WTC11 (cell line): Measurements from ENCODE around the gene SART3.

Source experiments
- CBFB ChIP-seq: sonication (generic); formaldehyde crosslinking; IDR thresholded peaks from 2 replicates; pipeline ENCODE4 v1.8.1; 2022; ENCODE audit warnings: mild to moderate bottlenecking, low read depth, missing genetic modification reagents
- JUN ChIP-seq: sonication (generic); formaldehyde crosslinking; IDR thresholded peaks from 2 replicates; pipeline ENCODE4 v1.8.0; 2023; ENCODE audit warnings: mild to moderate bottlenecking, missing genetic modification reagents
- RORB ChIP-seq: fragments of 250-450 bp; sonication (Bioruptor Pico); IDR thresholded peaks from 2 replicates; pipeline ENCODE4 v1.9.0; 2021; ENCODE audit warnings: mild to moderate bottlenecking
- SP1 ChIP-seq: sonication (generic); formaldehyde crosslinking; conservative IDR thresholded peaks from 2 replicates; pipeline ENCODE4 v1.8.1; 2022; ENCODE audit warnings: missing genetic modification reagents
- TCF7 ChIP-seq: sonication (generic); formaldehyde crosslinking; IDR thresholded peaks from 2 replicates; pipeline ENCODE4 v1.8.0; 2022; ENCODE audit warnings: mild to moderate bottlenecking, low read depth, missing genetic modification reagents, moderate library complexity
- TEAD1 ChIP-seq: sonication (generic); formaldehyde crosslinking; IDR thresholded peaks from 2 replicates; pipeline ENCODE4 v1.8.0; 2022; ENCODE audit warnings: mild to moderate bottlenecking, missing genetic modification reagents
- TP53 ChIP-seq: sonication (generic); formaldehyde crosslinking; IDR thresholded peaks from 2 replicates; pipeline ENCODE4 v1.8.1; 2023; ENCODE audit warnings: mild to moderate bottlenecking, missing genetic modification reagents
- ZBTB21 ChIP-seq: sonication (generic); formaldehyde crosslinking; IDR thresholded peaks from 2 replicates; pipeline ENCODE4 v1.8.1; 2023; ENCODE audit warnings: mild to moderate bottlenecking, missing genetic modification reagents, borderline replicate concordance
- ZNF121 ChIP-seq: sonication (generic); formaldehyde crosslinking; IDR thresholded peaks from 2 replicates; pipeline ENCODE4 v1.8.0; 2023; ENCODE audit warnings: missing genetic modification reagents
- TF ChIP-seq, protein P1 (sequence below): fragments of 200-600 bp; IDR thresholded peaks from 2 replicates; pipeline ENCODE4 v1.8.0; 2022; ENCODE audit warnings: antibody characterized with exemption
- TF ChIP-seq, protein P2 (sequence below): sonication (generic); formaldehyde crosslinking; conservative IDR thresholded peaks from 2 replicates; pipeline ENCODE4 v1.8.1; 2022; ENCODE audit warnings: mild to moderate bottlenecking, missing genetic modification reagents
- TF ChIP-seq, protein P3 (sequence below): sonication (generic); formaldehyde crosslinking; IDR thresholded peaks from 2 replicates; pipeline ENCODE4 v1.8.0; 2022; ENCODE audit warnings: mild to moderate bottlenecking, missing genetic modification reagents
- TF ChIP-seq, protein P4 (sequence below): sonication (generic); formaldehyde crosslinking; IDR thresholded peaks from 2 replicates; pipeline ENCODE4 v1.8.1; 2022; ENCODE audit warnings: low read depth, mild to moderate bottlenecking, moderate library complexity, missing genetic modification reagents, borderline replicate concordance
- TF ChIP-seq, protein P5 (sequence below): sonication (generic); formaldehyde crosslinking; IDR thresholded peaks from 2 replicates; pipeline ENCODE4 v1.8.1; 2023; ENCODE audit warnings: mild to moderate bottlenecking, missing genetic modification reagents

DNA sequence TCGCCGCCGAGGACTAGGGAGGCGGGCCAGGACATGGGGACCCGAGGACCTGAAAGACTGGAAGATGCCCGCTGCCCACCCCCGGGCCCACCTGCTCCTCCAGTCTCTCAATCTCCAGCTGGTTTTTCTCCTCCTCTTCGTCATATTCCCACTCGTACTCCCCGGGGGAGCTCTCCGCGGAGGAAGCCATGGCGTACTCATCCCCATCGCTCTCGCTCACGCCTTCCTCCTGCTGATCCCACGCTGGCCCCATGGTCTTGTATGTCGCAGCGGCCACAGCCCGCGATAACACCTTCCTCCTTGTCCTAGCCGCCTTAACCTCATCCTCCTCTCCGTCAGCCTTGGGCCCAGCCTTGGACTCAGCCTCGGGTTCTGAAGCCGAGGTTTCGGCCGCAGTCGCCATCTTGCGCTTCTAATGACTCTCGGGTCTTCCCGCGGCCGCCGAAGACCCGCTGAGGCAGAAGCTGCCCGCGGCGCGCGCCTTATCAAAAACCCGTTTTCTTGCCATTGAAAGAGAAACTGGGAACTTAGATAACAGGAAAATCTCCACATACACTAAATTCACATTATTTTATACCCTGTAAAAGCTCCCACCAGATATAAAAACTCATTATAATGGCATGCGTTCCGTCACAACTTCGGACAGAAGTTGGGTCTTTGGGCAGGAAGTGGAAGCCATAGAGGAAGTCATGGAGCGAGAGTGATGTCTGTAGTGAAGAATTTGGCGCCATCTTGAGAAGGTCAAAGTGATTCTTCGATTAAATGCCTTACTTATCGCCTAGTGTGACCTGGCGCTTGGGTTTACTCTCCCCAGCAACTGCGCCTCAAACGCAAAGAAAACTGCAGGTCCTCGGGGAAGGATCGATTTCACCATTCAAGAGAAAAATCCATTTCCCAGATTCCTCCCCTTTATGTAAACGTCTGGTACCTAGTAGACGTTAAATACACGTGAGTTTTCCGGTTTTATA lies at the start of gene SART3:
- TF ChIP-seq SP1 (CRISPR knock-in tag) = no peak
- TF ChIP-seq, protein P1, sequence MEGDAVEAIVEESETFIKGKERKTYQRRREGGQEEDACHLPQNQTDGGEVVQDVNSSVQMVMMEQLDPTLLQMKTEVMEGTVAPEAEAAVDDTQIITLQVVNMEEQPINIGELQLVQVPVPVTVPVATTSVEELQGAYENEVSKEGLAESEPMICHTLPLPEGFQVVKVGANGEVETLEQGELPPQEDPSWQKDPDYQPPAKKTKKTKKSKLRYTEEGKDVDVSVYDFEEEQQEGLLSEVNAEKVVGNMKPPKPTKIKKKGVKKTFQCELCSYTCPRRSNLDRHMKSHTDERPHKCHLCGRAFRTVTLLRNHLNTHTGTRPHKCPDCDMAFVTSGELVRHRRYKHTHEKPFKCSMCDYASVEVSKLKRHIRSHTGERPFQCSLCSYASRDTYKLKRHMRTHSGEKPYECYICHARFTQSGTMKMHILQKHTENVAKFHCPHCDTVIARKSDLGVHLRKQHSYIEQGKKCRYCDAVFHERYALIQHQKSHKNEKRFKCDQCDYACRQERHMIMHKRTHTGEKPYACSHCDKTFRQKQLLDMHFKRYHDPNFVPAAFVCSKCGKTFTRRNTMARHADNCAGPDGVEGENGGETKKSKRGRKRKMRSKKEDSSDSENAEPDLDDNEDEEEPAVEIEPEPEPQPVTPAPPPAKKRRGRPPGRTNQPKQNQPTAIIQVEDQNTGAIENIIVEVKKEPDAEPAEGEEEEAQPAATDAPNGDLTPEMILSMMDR = no peak
- TF ChIP-seq TCF7 = no peak
- no peak for TF ChIP-seq TP53 (CRISPR knock-in tag)
- TF ChIP-seq, protein P2, sequence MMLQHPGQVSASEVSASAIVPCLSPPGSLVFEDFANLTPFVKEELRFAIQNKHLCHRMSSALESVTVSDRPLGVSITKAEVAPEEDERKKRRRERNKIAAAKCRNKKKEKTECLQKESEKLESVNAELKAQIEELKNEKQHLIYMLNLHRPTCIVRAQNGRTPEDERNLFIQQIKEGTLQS (CRISPR knock-in tag) = no peak
- TF ChIP-seq JUN (CRISPR knock-in tag) = no peak
- TF ChIP-seq TEAD1 (CRISPR knock-in tag) = peak; percentile 44; the same call in 1 of the 2 replicates
- TF ChIP-seq, protein P3, sequence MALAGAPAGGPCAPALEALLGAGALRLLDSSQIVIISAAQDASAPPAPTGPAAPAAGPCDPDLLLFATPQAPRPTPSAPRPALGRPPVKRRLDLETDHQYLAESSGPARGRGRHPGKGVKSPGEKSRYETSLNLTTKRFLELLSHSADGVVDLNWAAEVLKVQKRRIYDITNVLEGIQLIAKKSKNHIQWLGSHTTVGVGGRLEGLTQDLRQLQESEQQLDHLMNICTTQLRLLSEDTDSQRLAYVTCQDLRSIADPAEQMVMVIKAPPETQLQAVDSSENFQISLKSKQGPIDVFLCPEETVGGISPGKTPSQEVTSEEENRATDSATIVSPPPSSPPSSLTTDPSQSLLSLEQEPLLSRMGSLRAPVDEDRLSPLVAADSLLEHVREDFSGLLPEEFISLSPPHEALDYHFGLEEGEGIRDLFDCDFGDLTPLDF (CRISPR knock-in tag) = no peak
- TF ChIP-seq ZBTB21 (CRISPR knock-in tag) = no peak
- TF ChIP-seq CBFB (CRISPR knock-in tag) = no peak
- TF ChIP-seq ZNF121 = no peak
- TF ChIP-seq, protein P4, sequence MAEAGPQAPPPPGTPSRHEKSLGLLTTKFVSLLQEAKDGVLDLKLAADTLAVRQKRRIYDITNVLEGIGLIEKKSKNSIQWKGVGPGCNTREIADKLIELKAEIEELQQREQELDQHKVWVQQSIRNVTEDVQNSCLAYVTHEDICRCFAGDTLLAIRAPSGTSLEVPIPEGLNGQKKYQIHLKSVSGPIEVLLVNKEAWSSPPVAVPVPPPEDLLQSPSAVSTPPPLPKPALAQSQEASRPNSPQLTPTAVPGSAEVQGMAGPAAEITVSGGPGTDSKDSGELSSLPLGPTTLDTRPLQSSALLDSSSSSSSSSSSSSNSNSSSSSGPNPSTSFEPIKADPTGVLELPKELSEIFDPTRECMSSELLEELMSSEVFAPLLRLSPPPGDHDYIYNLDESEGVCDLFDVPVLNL (CRISPR knock-in tag) = no peak
- no peak for TF ChIP-seq RORB (CRISPR knock-in tag)
- TF ChIP-seq, protein P5, sequence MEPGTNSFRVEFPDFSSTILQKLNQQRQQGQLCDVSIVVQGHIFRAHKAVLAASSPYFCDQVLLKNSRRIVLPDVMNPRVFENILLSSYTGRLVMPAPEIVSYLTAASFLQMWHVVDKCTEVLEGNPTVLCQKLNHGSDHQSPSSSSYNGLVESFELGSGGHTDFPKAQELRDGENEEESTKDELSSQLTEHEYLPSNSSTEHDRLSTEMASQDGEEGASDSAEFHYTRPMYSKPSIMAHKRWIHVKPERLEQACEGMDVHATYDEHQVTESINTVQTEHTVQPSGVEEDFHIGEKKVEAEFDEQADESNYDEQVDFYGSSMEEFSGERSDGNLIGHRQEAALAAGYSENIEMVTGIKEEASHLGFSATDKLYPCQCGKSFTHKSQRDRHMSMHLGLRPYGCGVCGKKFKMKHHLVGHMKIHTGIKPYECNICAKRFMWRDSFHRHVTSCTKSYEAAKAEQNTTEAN (CRISPR knock-in tag) = no peak
